Upper lobe of right lung (tissue), 1 donor: ENCODE results near the gene CYB5D1. TPM values are rescaled to one million over a fixed set of nuclear protein-coding genes. Genes with fewer than 3 reads are reported as not detected.
A peak's percentile ranks its signal among the peaks of the same experiment; 100 is the strongest.

Source experiments
- ATAC-seq: fragments of 200-7000 bp; cut with Tn5 transposase; one replicate; pipeline ENCODE4 v1.9.1; 2020; ENCODE audit warnings: mild to moderate bottlenecking, moderate library complexity
- DNase-seq: peaks from one replicate; pipeline ENCODE4 v3.0.0-alpha.2; 2020
- H3K27ac ChIP-seq: fragments of 200-600 bp; one replicate; pipeline ENCODE4 v1.8.0; 2022
- H3K27me3 ChIP-seq: fragments of 200-600 bp; one replicate; pipeline ENCODE4 v1.8.0; 2022; ENCODE audit warnings: mild to moderate bottlenecking
- H3K36me3 ChIP-seq: fragments of 200-600 bp; one replicate; pipeline ENCODE4 v1.8.0; 2022
- H3K4me1 ChIP-seq: fragments of 200-600 bp; one replicate; pipeline ENCODE4 v1.8.0; 2022
- H3K4me3 ChIP-seq: fragments of 200-600 bp; one replicate; pipeline ENCODE4 v1.8.0; 2022; ENCODE audit warnings: mild to moderate bottlenecking
- H3K9me3 ChIP-seq: fragments of 200-600 bp; one replicate; pipeline ENCODE4 v1.8.0; 2022
- intact Hi-C: fragments of 100-400 bp; cut with DNase I; formaldehyde crosslinking; loops from one replicate; pipeline ENCODE4 v1.11.0; 2022
- total RNA-seq: library from RNA; stranded (reverse); fragmentation: NEBNext Ultra II Directional; extraction: Animal tissue kit (Norgen Biotek cat#: 25700); gene quantifications from one replicate; pipeline ENCODE4 v1.2.1, GENCODE V29; 2021
- TF ChIP-seq, protein P1 (sequence below): fragments of 200-600 bp; IDR thresholded peaks from one replicate; pipeline ENCODE4 v1.8.0; 2022; ENCODE audit warnings: antibody characterized with exemption
- donor health status: DM: no; HTN: yes; CAD: no; lungs with severe emphysema.

Gene CYB5D1
- total RNA-seq, 1 donor from 2014 or later, result 7.2 TPM

DNA sequence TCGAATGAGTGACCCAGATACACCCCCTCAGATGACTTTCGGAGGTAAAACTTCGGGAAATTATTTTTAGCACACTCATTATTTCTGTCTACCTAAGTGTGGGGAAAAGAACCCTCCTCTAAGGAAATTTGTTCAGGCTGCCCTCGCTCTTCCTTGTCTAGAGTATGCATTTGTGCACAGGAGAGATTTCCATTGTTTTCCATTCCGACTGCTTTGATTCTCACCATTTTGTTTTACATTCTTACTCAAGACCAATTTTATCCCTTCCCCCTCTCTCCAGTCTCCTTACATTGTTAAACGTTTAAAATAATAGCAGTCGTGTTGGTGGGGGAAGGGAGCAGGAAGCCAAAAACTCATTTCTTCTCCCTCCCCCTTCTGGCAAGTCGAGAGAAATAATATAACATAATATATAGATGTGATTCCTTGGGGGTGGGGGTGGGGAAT, 29.3 kb downstream of the CYB5D1 start:
- H3K4me1 ChIP-seq, result peaks cover 51% of the 10 kb centered on the region

DNA sequence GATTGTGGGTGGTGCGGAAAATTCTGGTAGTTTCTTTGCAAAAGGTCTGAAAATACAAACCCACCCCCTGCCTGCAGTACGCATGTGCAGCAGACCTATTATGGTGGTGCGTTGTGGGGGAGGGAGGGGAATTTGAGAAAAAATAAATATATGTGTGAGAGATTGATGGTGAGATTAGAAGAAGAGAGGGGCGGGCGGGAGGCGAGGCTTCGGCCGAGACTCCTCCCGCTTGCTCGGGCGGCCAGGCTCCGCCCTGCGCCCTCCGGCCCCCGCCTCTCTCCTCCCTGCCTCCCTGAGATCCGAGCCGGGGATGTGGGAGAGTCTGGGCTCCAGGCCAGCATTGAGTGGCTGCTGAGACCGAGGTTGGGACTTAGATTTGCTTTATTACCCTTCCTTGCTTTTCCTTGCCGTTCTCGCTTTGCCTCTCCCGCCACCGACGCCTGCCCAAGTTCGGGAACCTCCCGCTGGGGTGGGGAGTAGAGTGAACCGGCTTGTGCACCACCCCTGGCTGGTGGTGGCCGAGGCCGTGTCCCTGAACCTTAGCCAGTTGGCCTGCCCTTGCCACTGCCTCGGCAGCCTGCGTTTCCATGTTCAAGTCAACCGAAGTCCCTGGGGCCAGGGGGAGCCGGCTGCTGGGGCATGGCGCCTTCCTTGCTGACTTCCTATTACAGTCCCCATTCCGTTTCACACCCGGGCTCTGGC, 29.8 kb downstream of the CYB5D1 start:
- peak; percentile 89 for ATAC-seq
- H3K27me3 ChIP-seq, result no peaks in the 10 kb centered on the region
- H3K4me1 ChIP-seq, result peaks cover 47% of the 10 kb centered on the region
- peak overlapping the region; percentile 90 for H3K27ac ChIP-seq
- H3K4me3 ChIP-seq, result peak overlapping the region; percentile 88
- TF ChIP-seq, protein P1, sequence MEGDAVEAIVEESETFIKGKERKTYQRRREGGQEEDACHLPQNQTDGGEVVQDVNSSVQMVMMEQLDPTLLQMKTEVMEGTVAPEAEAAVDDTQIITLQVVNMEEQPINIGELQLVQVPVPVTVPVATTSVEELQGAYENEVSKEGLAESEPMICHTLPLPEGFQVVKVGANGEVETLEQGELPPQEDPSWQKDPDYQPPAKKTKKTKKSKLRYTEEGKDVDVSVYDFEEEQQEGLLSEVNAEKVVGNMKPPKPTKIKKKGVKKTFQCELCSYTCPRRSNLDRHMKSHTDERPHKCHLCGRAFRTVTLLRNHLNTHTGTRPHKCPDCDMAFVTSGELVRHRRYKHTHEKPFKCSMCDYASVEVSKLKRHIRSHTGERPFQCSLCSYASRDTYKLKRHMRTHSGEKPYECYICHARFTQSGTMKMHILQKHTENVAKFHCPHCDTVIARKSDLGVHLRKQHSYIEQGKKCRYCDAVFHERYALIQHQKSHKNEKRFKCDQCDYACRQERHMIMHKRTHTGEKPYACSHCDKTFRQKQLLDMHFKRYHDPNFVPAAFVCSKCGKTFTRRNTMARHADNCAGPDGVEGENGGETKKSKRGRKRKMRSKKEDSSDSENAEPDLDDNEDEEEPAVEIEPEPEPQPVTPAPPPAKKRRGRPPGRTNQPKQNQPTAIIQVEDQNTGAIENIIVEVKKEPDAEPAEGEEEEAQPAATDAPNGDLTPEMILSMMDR, result no peak
- peak; percentile 95 for DNase-seq
- no peaks in the 10 kb centered on the region for H3K9me3 ChIP-seq
- intact Hi-C loops, result no loop called here
- peaks cover 25% of the 10 kb centered on the region for H3K36me3 ChIP-seq

More for the DNA sequence above, 29.3 kb downstream of the CYB5D1 start:
- H3K9me3 ChIP-seq, result no peaks in the 10 kb centered on the region
- peaks cover 20% of the 10 kb centered on the region for H3K36me3 ChIP-seq
- peak overlapping the region; percentile 90 for H3K27ac ChIP-seq
- no peak for DNase-seq
- ATAC-seq, result no peak
- H3K27me3 ChIP-seq, result no peaks in the 10 kb centered on the region
- TF ChIP-seq, protein P1, result no peak
- H3K4me3 ChIP-seq, result peak overlapping the region; percentile 88
- intact Hi-C loops, result no loop called here

DNA sequence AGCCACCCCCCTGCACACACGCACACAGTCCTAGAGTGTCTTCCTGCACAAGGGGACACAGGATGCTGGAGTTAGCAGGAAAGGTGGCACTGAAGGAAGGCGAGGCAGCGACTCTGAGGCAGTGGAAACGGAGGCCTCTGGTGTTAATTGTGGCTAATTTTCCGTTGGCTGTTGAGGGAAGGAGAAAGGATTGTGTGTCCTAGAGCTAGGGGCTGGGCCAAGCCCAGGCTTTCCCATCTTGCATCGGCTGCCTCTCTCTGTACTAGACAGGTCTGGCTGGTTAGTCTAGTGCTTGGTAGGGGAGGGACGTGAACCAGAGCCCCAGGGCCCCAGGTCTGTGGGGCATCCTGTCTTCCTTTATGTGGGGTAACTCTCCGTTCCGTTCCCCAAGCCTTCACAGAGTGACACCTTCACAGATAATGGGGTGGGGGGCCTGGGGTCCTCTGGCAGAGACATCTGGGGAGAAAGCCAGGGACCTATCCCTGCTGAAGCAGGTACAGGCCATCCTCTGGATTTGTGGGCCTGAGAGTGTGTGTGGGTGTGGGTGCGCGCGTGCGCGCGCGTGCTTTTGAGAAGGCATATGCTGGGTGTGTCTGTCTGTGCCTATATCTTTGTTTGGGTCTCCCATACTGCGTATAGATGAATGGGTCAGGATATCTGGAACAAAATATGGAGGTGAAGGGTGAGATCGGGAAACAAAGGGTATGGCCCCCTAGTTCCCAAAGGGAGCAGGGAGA, 30.5 kb downstream of the CYB5D1 start, which contains the start of gene CHD3:
Gene CHD3 (plus strand): TSS at position 606 of the 737 bp plus-strand sequence. CDS start 212 bp downstream, outside the sequence.
- TF ChIP-seq, protein P1, result no peak
- H3K4me1 ChIP-seq, result peaks cover 40% of the 10 kb centered on the region
- DNase-seq, result no peak

DNA sequence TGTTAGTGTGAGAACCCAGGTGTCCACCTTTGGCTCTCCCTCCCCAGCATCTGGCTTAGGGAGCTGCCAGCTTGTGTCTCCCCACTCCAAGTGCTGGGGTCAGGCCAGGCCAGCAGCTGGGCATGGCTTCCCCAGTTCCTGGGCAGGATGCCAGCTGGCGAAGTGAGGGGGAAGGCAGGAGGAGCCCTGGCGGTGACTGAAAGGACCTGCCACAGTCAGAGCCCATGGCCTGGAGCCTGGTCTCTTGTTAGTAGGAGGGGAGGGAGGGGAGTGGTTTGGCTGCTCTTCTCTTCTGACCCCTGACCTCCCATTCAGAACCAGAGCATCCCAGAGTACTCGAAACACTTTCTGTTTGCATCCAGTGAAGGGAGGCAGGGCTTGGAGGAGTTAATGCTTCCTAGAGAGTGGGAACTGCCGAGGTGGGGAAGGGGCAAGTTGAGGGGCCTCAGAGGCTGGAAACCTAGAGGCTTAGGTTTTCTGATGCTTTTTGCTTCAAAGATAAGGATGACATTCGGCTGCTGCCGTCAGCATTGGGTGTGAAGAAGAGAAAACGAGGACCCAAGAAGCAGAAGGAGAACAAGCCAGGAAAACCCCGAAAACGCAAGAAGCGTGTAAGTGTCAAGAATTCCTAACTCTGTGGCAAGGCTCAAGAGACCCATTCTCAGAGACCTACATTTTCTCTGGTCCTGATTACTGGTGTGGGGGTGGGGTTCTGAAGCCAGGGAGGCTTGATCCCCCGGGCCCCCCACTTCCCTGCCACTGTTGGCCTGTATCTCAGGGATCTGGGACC, 31.6 kb downstream of the CYB5D1 start:
- ATAC-seq, result peak; percentile 77
- H3K4me1 ChIP-seq, result peaks cover 36% of the 10 kb centered on the region
- H3K36me3 ChIP-seq, result peaks cover 43% of the 10 kb centered on the region
- peak overlapping the region; percentile 90 for H3K27ac ChIP-seq
- H3K27me3 ChIP-seq, result no peaks in the 10 kb centered on the region
- DNase-seq, result peak; percentile 99
- H3K9me3 ChIP-seq, result no peaks in the 10 kb centered on the region
- intact Hi-C loops, result no loop called here
- TF ChIP-seq, protein P1, result peak; percentile 57
- H3K4me3 ChIP-seq, result no peak overlapping the region

More for the DNA sequence above, 30.5 kb downstream of the CYB5D1 start, which contains the start of gene CHD3:
- ATAC-seq, result peak; percentile 35
- Histone ChIP-seq H3K36me3 (peaks cover 32% of the 10 kb centered on the region), H3K27me3 (no peaks in the 10 kb centered on the region), H3K4me3 (peak within 1 kb of the TSS; percentile 88), H3K9me3 (no peaks in the 10 kb centered on the region), H3K27ac (peak within 1 kb of the TSS; percentile 90)
- intact Hi-C loops, result no loop called here

DNA sequence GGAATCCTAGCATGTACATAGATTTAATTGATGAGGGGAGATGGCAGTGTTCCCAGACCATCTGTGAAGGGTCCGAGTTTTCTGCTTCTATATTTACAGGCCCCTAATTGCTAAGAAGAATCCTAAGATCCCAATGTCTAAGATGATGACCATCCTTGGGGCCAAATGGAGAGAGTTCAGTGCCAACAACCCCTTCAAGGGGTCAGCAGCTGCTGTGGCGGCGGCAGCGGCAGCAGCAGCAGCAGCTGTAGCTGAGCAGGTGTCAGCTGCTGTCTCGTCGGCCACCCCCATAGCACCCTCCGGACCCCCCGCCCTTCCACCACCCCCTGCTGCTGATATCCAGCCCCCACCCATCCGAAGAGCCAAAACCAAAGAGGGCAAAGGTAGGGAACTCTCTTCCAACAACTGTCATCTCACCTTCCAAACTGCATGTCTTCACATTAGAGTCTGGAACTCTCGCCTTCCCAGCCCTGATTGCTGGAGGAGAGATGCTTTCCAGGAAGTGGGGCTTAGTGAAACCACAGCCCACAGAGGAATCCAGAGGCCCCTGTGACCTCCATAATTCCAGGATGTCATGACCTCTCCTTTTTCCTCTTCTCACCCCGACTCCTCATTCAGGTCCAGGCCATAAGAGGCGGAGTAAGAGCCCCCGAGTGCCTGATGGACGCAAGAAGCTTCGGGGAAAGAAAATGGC, 35.5 kb downstream of the CYB5D1 start:
- DNase-seq (peak; percentile 21), ATAC-seq (no peak)
- Histone ChIP-seq H3K4me1 (peaks cover 17% of the 10 kb centered on the region), H3K27me3 (no peaks in the 10 kb centered on the region), H3K4me3 (no peak overlapping the region), H3K27ac (no peak overlapping the region), H3K9me3 (no peaks in the 10 kb centered on the region), H3K36me3 (peaks cover 80% of the 10 kb centered on the region)
- intact Hi-C loops, result no loop called here
- TF ChIP-seq, protein P1, result no peak
